OCI-LY3 (cell line): ENCODE measurements around the gene ZCWPW2.

ENCODE experiments used
- CTCF ChIP-seq: fragments of 200-600, 300-600 bp; sonication (generic); IDR thresholded peaks from 2 replicates; pipeline ENCODE4 v1.5.1; 2014; ENCODE audit warnings: antibody characterized with exemption, low read length, low read depth
- EZH2phosphoT487 ChIP-seq: fragments of 200-600 bp; shearing (Covaris generic); IDR thresholded peaks from 2 replicates; pipeline ENCODE4 v1.6.1; 2018; ENCODE audit warnings: antibody characterized with exemption, mixed run types, low read depth

DNA sequence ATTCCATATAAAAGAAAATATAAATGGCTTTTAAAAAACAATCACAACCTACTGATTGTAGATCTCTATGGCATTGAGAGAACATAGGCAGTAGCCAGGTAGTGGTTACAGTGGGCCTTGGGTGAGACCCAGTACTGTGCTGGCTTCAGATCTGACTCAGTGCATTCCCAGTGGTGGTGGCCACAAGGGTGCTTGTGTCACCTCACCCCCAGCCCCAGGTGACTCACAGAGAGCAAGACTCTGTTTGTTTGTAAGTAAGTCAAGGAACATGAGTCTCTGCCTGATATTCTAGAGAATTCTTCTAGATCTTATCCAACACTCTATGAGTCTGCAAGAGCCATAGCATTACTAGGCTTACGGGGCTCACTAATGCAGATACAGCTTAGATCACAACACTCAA is 118.9 kb downstream of the ZCWPW2 start:
- no peak for TF ChIP-seq CTCF
- TF ChIP-seq EZH2phosphoT487 = no peak
